ENCODE results near the gene DLX6.

Gene DLX6

DNA sequence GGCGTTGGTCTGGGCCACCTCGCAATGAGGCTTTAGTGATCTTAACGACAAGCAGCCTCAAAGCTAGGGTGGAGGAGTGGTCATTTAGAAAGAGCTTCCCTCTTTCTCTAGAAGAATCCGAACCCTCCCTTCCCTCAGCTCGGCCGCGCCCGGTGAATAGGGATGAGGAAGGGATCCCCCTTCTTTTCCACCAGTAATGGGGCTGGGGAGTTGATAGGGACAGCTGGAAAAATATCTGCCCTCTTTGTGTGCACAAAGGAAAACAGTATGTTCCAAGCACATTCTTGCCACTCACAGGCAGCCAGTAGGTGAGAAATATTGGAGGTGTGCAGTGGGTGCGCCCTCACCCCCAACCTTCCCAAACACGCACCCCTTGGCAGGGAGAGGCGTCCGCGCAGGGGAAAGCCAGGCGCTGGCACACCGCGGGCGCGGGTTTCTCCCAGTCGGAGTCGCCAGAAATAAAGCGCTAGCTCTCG, 12.8 kb downstream of the DLX6 start:
- H3K27ac ChIP-seq: no peak overlapping the region
- TF ChIP-seq, protein P1, sequence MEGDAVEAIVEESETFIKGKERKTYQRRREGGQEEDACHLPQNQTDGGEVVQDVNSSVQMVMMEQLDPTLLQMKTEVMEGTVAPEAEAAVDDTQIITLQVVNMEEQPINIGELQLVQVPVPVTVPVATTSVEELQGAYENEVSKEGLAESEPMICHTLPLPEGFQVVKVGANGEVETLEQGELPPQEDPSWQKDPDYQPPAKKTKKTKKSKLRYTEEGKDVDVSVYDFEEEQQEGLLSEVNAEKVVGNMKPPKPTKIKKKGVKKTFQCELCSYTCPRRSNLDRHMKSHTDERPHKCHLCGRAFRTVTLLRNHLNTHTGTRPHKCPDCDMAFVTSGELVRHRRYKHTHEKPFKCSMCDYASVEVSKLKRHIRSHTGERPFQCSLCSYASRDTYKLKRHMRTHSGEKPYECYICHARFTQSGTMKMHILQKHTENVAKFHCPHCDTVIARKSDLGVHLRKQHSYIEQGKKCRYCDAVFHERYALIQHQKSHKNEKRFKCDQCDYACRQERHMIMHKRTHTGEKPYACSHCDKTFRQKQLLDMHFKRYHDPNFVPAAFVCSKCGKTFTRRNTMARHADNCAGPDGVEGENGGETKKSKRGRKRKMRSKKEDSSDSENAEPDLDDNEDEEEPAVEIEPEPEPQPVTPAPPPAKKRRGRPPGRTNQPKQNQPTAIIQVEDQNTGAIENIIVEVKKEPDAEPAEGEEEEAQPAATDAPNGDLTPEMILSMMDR (conservative IDR thresholded peaks at IDR 0.05): no peak
- no peak for TF ChIP-seq ZFX (IDR thresholded peaks at IDR 0.05)

DNA sequence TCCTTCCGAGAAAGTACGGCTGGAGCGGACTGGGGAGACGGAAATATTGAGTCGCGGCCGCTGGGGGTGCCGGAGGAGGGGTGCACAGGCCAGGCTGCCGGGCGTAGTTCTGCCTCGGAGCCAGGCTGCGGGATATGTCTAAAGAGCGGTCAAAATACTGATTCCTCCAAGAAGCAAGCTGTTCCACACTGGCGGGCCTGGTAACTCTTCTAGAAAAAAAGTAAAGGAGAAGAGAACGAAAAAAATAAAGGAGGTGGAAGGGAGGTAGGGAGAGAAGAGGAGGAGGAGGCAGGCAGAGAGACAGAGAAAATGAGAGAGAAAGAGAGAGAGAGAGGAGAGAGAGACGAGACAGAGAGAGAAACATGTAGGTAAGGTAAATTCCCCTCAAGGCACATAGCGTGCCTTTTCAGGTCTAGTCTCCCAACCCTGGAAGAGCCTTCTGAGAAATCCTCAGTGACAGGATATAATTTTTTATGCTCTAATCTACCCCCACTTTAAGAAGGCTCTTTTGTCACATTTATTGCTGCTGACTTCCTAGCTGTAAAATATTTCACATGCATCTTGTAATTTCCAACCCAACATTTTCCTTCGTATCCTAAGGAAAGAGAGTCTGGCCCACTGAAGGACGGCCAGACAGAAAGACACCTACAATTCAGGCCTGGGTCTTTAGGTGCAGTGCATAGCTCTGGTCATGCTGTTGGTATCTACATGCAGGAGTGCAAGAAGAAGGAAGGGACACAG, 13.6 kb downstream of the DLX6 start:
- H3K27ac ChIP-seq: no peak overlapping the region
- TF ChIP-seq, protein P1 (conservative IDR thresholded peaks at IDR 0.05): no peak
- no peak for TF ChIP-seq ZFX (IDR thresholded peaks at IDR 0.05)

DNA sequence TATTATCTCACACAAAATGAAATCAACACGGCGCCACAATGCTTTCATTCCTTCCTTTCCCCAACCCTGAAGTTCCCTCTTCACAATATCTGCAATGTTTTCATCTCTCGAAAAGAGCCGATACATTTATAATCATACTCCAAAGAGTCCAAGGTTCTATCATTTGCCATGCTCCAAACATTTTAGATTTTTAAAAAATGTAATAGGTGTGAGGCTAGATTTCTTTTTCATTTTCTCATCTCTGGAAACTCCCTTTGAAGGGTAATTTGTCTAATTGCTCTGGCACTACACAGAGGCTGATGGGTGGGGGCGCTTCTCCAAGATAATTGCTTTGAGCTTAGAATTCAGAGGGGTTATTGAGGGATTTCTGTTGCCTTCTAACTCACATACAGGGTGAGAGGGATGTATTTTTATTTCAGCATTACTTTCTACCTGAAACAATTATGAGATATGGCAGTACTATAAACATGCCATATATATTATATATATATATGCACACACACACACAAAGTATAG, 14.4 kb downstream of the DLX6 start:
- TF ChIP-seq, protein P1 (conservative IDR thresholded peaks at IDR 0.05): no peak
- no peak for TF ChIP-seq ZFX (IDR thresholded peaks at IDR 0.05)
- H3K27ac ChIP-seq: no peak overlapping the region

DNA sequence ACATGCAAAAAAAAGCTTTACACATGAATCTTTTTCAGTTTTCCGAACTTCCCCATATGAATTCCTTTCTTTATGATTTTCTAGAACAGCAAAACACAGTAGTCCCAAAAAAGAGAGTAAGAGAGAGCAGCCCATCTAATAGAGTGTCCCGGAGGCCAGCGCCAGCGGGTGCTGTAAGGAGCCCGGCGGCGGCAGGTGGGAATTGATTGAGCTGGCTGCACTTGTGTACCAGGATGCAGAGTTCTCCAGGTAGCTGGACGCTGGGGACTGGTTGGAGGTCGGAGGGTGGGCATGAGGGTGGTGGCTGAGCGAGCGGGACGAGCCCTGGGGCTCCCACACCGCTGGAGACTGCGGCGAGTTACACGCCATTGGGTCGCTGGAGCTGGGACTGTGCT, 15.2 kb downstream of the DLX6 start:
- H3K27ac ChIP-seq: no peak overlapping the region
- TF ChIP-seq ZFX (IDR thresholded peaks at IDR 0.05): no peak
- TF ChIP-seq, protein P1 (conservative IDR thresholded peaks at IDR 0.05): no peak

DNA sequence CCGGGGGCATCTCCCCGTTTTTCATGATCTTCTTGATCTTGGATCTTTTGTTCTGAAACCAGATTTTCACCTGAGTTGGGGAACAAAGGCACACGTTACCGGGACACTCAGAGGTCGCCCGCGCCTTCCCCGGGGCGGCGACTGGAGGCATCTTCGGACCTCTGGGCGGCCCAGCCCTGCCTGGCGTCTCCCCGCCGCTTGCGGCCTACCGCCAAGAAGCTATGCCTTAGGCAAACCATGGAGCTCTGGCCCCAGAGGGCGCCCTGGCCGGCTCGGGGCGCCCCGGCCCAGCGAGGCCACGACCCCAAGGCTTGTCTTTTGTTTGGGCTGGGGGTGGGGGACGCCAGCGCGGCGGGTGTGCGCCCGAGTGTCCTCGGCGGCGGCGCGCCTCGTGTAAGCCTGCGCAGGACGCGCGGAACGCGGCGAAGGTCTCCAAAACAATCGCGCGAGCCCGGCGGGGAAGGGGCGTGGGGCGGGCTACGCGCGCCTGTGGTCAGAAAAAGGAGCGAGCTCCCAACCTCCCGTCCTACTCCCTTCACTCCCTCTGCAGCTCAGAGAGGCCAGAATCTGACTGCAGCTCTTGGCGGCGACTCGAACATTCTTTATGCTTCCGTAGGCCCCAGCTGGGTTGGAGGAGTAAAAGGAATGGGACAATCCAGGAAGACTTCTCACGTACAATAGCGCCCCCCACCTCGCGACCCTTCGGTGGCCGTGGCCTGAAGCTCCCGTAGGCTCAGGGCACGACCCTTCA, 15.8 kb downstream of the DLX6 start:
- H3K27ac ChIP-seq: no peak overlapping the region
- TF ChIP-seq, protein P1 (conservative IDR thresholded peaks at IDR 0.05): no peak
- TF ChIP-seq ZFX (IDR thresholded peaks at IDR 0.05): no peak

DNA sequence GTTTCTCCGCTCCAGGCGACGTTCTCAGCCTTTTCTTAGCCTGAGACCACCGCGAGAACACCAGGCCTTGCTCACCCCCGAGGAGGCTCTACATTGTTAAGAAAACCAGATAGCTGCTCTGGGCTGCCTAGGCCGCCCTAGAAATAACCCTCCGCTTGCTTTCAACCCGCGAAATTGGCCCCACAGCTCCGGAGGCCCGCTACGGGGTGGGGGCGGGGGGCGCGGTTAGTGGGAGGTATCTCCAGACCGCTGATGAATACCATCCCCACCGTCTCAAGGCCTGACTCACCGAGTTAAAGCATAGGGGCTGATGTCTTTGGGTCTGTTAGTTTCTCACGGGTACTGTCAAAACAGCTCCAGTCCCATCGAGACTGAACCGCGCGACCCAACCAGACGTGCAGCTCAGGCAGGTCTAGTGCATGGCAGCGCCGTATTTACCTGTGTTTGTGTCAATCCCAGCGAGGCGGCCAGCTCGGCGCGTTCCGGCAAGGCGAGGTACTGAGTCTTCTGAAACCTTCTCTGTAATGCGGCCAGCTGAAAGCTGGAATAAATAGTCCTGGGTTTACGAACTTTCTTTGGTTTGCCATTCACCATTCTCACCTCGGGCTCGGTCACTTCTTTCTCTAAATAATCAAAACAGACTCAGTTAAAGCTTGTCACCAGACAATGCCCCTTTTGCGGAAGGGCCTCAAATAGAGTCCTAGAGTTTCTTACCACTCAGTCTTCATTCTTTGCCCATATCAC, 16.6 kb downstream of the DLX6 start:
- TF ChIP-seq, protein P1 (conservative IDR thresholded peaks at IDR 0.05): no peak
- no peak for TF ChIP-seq ZFX (IDR thresholded peaks at IDR 0.05)
- no peak overlapping the region for H3K27ac ChIP-seq

All from C4-2B (cell line).